H1 (cell line): Measurements from ENCODE around the gene TMEM126B. TPM values are rescaled to one million over a fixed set of nuclear protein-coding genes. Genes with fewer than 3 reads are reported as not detected.

Source experiments
- CTCF ChIA-PET: fragments of 300-600 bp; sonication (Branson Sonifier 250); formaldehyde crosslinking; loops from one replicate; lab custom pipeline; 2021; ENCODE audit not compliant: partially characterized antibody; lab: Charles Lee
- POLR2A ChIA-PET: fragments of 300-600 bp; sonication (Branson Sonifier 250); formaldehyde crosslinking; loops from one replicate; lab custom pipeline; 2021; ENCODE audit warnings: inconsistent platforms; ENCODE audit not compliant: partially characterized antibody; lab: Charles Lee
- DNase-seq, 2 experiments: peaks; one replicate each; pipeline versions ENCODE4 v3.0.0 to v3.0.0-alpha.2; 2010 to 2022; ENCODE audit warnings: low spot score in 2 of 2, low read depth in 1 of 2, mixed read lengths in 1 of 2
- FAIRE-seq: peaks from 2 replicates; lab custom pipeline; 2011; peaks lifted over from hg19 to GRCh38; lab: Jason Lieb, UNC
- H2AFZ ChIP-seq: 2 replicates; pipeline ENCODE4 v1.8.1; 2012; ENCODE audit warnings: low read length, inconsistent platforms
- H2AK5ac ChIP-seq: 2 replicates; pipeline ENCODE4 v1.6.1; 2013; ENCODE audit warnings: low read depth, low read length
- H2BK120ac ChIP-seq: replicated peaks from 2 replicates; pipeline ENCODE3; 2013; ENCODE audit warnings: low read depth, low read length, inconsistent platforms
- H2BK12ac ChIP-seq: 2 replicates; pipeline ENCODE4 v1.6.1; 2013; ENCODE audit warnings: low read depth, low read length
- H2BK15ac ChIP-seq: 2 replicates; pipeline ENCODE4 v1.6.1; 2013; ENCODE audit warnings: low read length
- H2BK20ac ChIP-seq: 2 replicates; pipeline ENCODE4 v1.6.1; 2013; ENCODE audit warnings: low read length
- H2BK5ac ChIP-seq: 2 replicates; pipeline ENCODE4 v1.6.1; 2013; ENCODE audit warnings: low read depth, low read length
- H3K14ac ChIP-seq: 2 replicates; pipeline ENCODE4 v1.6.1; 2013; ENCODE audit warnings: inconsistent platforms; ENCODE audit not compliant: insufficient read length
- H3K18ac ChIP-seq: 2 replicates; pipeline ENCODE4 v1.6.1; 2013; ENCODE audit warnings: low read length; ENCODE audit errors: extremely low read depth
- H3K23ac ChIP-seq: 2 replicates; pipeline ENCODE4 v1.6.1; 2013; ENCODE audit warnings: inconsistent platforms; ENCODE audit not compliant: insufficient read length
- H3K23me2 ChIP-seq: 2 replicates; pipeline ENCODE4 v1.6.1; 2013; ENCODE audit warnings: low read depth, low read length
- H3K27ac ChIP-seq: 2 replicates; pipeline ENCODE4 v1.6.1; 2011; ENCODE audit warnings: low read depth, low read length, inconsistent platforms
- H3K27me3 ChIP-seq, 4 experiments: replicated peaks in 1 of 4; 1 replicate in 1 of 4; 2 replicates in 3 of 4; pipeline versions ENCODE4 v1.6.1 to v1.8.1; 2011 to 2013; ENCODE audit warnings: low read length in 3 of 4, mild to moderate bottlenecking in 3 of 4, inconsistent platforms in 2 of 4, mixed read lengths in 2 of 4, moderate library complexity in 1 of 4; ENCODE audit not compliant: control insufficient read depth in 3 of 4, insufficient read depth in 3 of 4; ENCODE audit errors: extremely low read depth in 1 of 4
- H3K36me3 ChIP-seq, 4 experiments: 2 replicates each; pipeline versions ENCODE4 v1.6.1 to v1.8.1; 2011 to 2013; ENCODE audit warnings: mild to moderate bottlenecking in 4 of 4, low read length in 3 of 4, moderate library complexity in 2 of 4, control low read depth in 1 of 4, inconsistent platforms in 1 of 4; ENCODE audit not compliant: insufficient read depth in 4 of 4, control insufficient read depth in 2 of 4
- H3K4ac ChIP-seq: replicated peaks from 2 replicates; pipeline ENCODE3; 2013; ENCODE audit warnings: low read length, low read depth, mixed read lengths, inconsistent platforms; ENCODE audit not compliant: insufficient read length
- H3K4me1 ChIP-seq, 4 experiments: replicated peaks in 1 of 4; 1 replicate in 1 of 4; 2 replicates in 3 of 4; pipeline versions ENCODE4 v1.6.1 to v1.8.1; 2011 to 2013; ENCODE audit warnings: low read length in 3 of 4, inconsistent platforms in 2 of 4, mixed read lengths in 1 of 4; ENCODE audit not compliant: insufficient read depth in 4 of 4, control insufficient read depth in 3 of 4
- H3K4me2 ChIP-seq, 2 experiments: 2 replicates each; pipeline versions ENCODE4 v1.6.1 to v1.8.1; 2011 to 2013; ENCODE audit warnings: low read depth in 2 of 2, low read length in 2 of 2, control low read depth in 1 of 2, inconsistent platforms in 1 of 2, mild to moderate bottlenecking in 1 of 2; ENCODE audit not compliant: insufficient read depth in 1 of 2
- H3K4me3 ChIP-seq, 4 experiments: fragments of 200-600, 300-600 bp in 1 of 4; sonication (generic), shearing (Covaris generic), sonication (Bioruptor Twin) in 1 of 4; 2 replicates each; pipeline versions ENCODE4 v1.5.1 to v1.8.1; 2011 to 2016; ENCODE audit warnings: low read length in 4 of 4, low read depth in 3 of 4, control low read depth in 2 of 4, inconsistent platforms in 2 of 4, mild to moderate bottlenecking in 2 of 4, mixed read lengths in 1 of 4, moderate library complexity in 1 of 4; ENCODE audit not compliant: insufficient read depth in 2 of 4; ENCODE audit errors: extremely low read depth in 1 of 4
- H3K56ac ChIP-seq: replicated peaks from 2 replicates; pipeline ENCODE3; 2013; ENCODE audit warnings: low read depth, mild to moderate bottlenecking, mixed read lengths, low read length, inconsistent platforms; ENCODE audit not compliant: insufficient read length
- H3K79me1 ChIP-seq: 2 replicates; pipeline ENCODE4 v1.6.1; 2013; ENCODE audit warnings: low read depth, low read length, control low read depth
- H3K79me2 ChIP-seq, 2 experiments: 2 replicates each; pipeline versions ENCODE4 v1.6.1 to v1.8.1; 2012 to 2013; ENCODE audit warnings: low read length in 2 of 2, mild to moderate bottlenecking in 2 of 2, inconsistent platforms in 1 of 2; ENCODE audit not compliant: insufficient read depth in 2 of 2, control insufficient read depth in 1 of 2
- H3K9ac ChIP-seq, 4 experiments: replicated peaks in 1 of 4; 1 replicate in 1 of 4; 2 replicates in 3 of 4; pipeline versions ENCODE4 v1.6.1 to v1.8.1; 2011 to 2013; ENCODE audit warnings: low read depth in 3 of 4, low read length in 3 of 4, control low read depth in 2 of 4, mild to moderate bottlenecking in 2 of 4, moderate library complexity in 2 of 4, inconsistent platforms in 1 of 4; ENCODE audit errors: extremely low read depth in 1 of 4
- H3K9me3 ChIP-seq, 2 experiments: 2 replicates each; pipeline versions ENCODE4 v1.6.1 to v1.8.1; 2012 to 2013; ENCODE audit warnings: mild to moderate bottlenecking in 2 of 2, moderate library complexity in 2 of 2, control low read depth in 1 of 2, inconsistent platforms in 1 of 2, low read depth in 1 of 2, low read length in 1 of 2, mixed read lengths in 1 of 2; ENCODE audit not compliant: insufficient read depth in 2 of 2
- H4K20me1 ChIP-seq, 2 experiments: replicated peaks in 1 of 2; 2 replicates each; pipeline versions ENCODE3 to v1.8.1; 2011 to 2013; ENCODE audit warnings: inconsistent platforms in 2 of 2, low read length in 2 of 2, mild to moderate bottlenecking in 1 of 2; ENCODE audit not compliant: insufficient read depth in 2 of 2, control insufficient read depth in 1 of 2
- H4K5ac ChIP-seq: 2 replicates; pipeline ENCODE4 v1.6.1; 2013; ENCODE audit warnings: low read length, low read depth, mixed read lengths, inconsistent platforms; ENCODE audit not compliant: insufficient read length
- H4K8ac ChIP-seq: 2 replicates; pipeline ENCODE4 v1.8.0; 2013; ENCODE audit warnings: mild to moderate bottlenecking, moderate library complexity, low read length, inconsistent platforms; ENCODE audit not compliant: insufficient read depth; ENCODE audit errors: extremely low read depth
- H4K91ac ChIP-seq: replicated peaks from 2 replicates; pipeline ENCODE3; 2013; ENCODE audit warnings: low read length, mixed read lengths, inconsistent platforms; ENCODE audit not compliant: insufficient read length
- BCL11A ChIP-seq, 2 experiments: IDR thresholded peaks; one replicate each; pipeline ENCODE4 v1.6.1; 2011; ENCODE audit warnings: low read depth in 2 of 2, low read length in 2 of 2, mild to moderate bottlenecking in 2 of 2
- CHD2 ChIP-seq: IDR thresholded peaks from 2 replicates; pipeline ENCODE4 v1.6.1; 2012; ENCODE audit warnings: low read length, improper control_type of control experiment
- FOSL1 ChIP-seq: IDR thresholded peaks from 2 replicates; pipeline ENCODE4 v1.6.1; 2011; ENCODE audit warnings: mild to moderate bottlenecking, low read depth, low read length, moderate library complexity; ENCODE audit not compliant: insufficient read depth
- SP4 ChIP-seq: IDR thresholded peaks from 2 replicates; pipeline ENCODE4 v1.6.1; 2012; ENCODE audit warnings: low read length, inconsistent platforms
- TAF7 ChIP-seq: optimal IDR thresholded peaks from 2 replicates; pipeline ENCODE3; 2011; ENCODE audit warnings: low read depth, mild to moderate bottlenecking, inconsistent platforms, low read length, moderate library complexity, borderline replicate concordance
- WGBS, 2 experiments: shearing (Covaris generic) in 1 of 2; methylation state at CpG; one replicate each; pipeline versions ENCODE4 v1.1.6 to v1.1.7; 2013 to 2015; ENCODE audit warnings: low lambda C conversion rate in 2 of 2, mixed read lengths in 2 of 2, inconsistent platforms in 1 of 2, low coverage in 1 of 2, missing lambda C conversion rate in 1 of 2; ENCODE audit not compliant: insufficient replicate concordance in 2 of 2, insufficient coverage in 1 of 2, insufficient read length in 1 of 2; ENCODE audit errors: extremely low coverage in 1 of 2, missing lambda C conversion rate in 1 of 2; 5-methylcytosine and 5-hydroxymethylcytosine counted together
- polyA plus RNA-seq, 7 experiments: library from polyadenylated mRNA; depleted of rRNA in 3 of 7; stranded (reverse) in 5 of 7; unstranded in 2 of 7; fragments of >200 nt in 5 of 7; fragments of 200-250 nt in 2 of 7; gene quantifications; 1 replicate in 5 of 7; 2 replicates in 1 of 7; 4 replicates in 1 of 7; pipeline versions ENCODE4 v1.2.1 to v1.2.3, GENCODE V29; 2011 to 2013; ENCODE audit warnings: missing spikeins in 2 of 7, mixed read lengths in 2 of 7
- total RNA-seq: library from RNA; stranded (reverse); fragmentation: NEBNext Ultra II Directional; extraction: Animal tissue kit (Norgen Biotek cat#: 25700); gene quantifications from 2 replicates; pipeline ENCODE4 v1.2.1, GENCODE V29; 2021

Gene TMEM126B
- total and polyA plus RNA-seq, 2 of the 8 experiments (the other 6 are each of a cell fraction or from before 2014, with no cell fraction given) = 85.6 to 101 TPM

DNA sequence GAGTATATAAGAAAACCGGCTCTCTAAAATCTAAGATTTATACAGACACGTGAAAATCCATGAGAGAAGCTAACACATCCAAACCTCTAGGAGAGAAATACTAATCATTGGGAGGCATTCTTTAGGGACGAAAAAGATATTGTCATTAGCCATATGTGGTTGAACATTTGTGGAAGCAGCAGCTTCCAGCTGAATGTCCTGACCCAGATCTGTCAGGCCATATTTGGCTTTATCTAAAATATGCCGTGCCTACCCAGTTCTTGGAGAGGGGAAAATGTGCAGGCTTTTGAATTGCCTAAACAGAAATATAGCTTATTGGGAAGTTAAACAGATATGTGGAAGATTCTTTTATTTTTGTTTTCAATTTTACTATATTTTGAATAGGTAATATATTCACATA is 51.2 kb downstream of the TMEM126B start:
- Histone ChIP-seq H3K4ac (no peak overlapping the region), H3K23ac (no peak overlapping the region), H3K27me3 (no peaks in the 10 kb centered on the region), H3K9me3 (no peaks in the 10 kb centered on the region), H4K20me1 (no peaks in the 10 kb centered on the region), H2BK120ac (no peak overlapping the region), H3K9ac (no peak overlapping the region), H4K91ac (no peak overlapping the region), H2BK15ac (no peak overlapping the region), H3K36me3 (no peaks in the 10 kb centered on the region), H2AFZ (no peak overlapping the region), H3K18ac (no peak overlapping the region), H2AK5ac (no peak overlapping the region), H4K5ac (no peak overlapping the region), H3K4me2 (no peak overlapping the region), H4K8ac (no peak overlapping the region), H3K56ac (no peak overlapping the region), H3K27ac (no peak overlapping the region), H2BK12ac (no peak overlapping the region)
- POLR2A ChIA-PET = interaction anchor here (1.9 kb wide), 1 partner anchor 15 kb away, joined by 8 read pairs; the partner anchor contains the start of gene CREBZF
- WGBS, 2 experiments = 92% methylated on average over 4 of the region's 4 CpGs; no CpG with 5 or more reads in 1 of the 2 experiments
- DNase-seq = no peak
- CTCF ChIA-PET = interaction anchor here (0.6 to 2.1 kb wide), 7 partner anchors 14 to 327 kb away, joined by 3 to 7 read pairs (median 3); partner anchors contain the start of gene CCDC83
- TF ChIP-seq FOSL1 (no peak), SP4 (no peak), CHD2 (no peak), TAF7 (no peak), BCL11A (IDR thresholded peaks at IDR 0.05; ENCODE audit: low read depth in 2 of 2, low read length in 2 of 2) (no peak)
- TF ChIP-seq, all 59 proteins: peak for 0
- no peak for FAIRE-seq
- no peaks in the 10 kb centered on the region for H3K79me2 ChIP-seq
- H3K79me1 ChIP-seq = no peaks in the 10 kb centered on the region
- no peaks in the 10 kb centered on the region; a peak in 2 of 7 replicates for H3K4me1 ChIP-seq
- no peak overlapping the region for H3K14ac ChIP-seq
- H3K4me3 ChIP-seq = no peak overlapping the region
- H3K23me2 ChIP-seq = peaks cover 2% of the 10 kb centered on the region; the same call in 1 of the 2 replicates
- no peak overlapping the region for H2BK20ac ChIP-seq
- H2BK5ac ChIP-seq = no peak overlapping the region
